NCI-H1105 (cell line): ENCODE data around the gene TAL2.

ENCODE experiments used
- DNase-seq: peaks from one replicate; lab custom pipeline; 2025; lab: John Stamatoyannopoulos, UW

Gene TAL2

DNA sequence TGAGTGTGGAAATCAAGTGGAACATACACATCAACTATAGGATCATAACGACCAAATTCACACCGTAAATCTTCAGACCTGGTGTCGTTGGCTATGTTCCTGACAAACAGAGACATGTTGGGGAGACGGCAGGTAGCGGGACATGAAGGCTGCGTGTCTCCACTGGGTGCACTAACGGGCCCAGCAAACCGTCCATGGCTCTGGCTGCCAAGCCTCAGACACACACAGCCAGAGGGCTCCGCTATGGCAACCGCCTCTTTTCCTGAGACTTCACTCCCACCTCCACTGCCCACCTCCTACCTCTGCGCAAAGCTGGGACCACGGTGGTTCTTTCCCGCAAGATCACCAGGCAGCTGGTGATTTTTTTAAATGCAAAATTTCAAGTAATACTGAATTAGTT, 48.4 kb downstream of the TAL2 start:
- DNase-seq = no peak

DNA sequence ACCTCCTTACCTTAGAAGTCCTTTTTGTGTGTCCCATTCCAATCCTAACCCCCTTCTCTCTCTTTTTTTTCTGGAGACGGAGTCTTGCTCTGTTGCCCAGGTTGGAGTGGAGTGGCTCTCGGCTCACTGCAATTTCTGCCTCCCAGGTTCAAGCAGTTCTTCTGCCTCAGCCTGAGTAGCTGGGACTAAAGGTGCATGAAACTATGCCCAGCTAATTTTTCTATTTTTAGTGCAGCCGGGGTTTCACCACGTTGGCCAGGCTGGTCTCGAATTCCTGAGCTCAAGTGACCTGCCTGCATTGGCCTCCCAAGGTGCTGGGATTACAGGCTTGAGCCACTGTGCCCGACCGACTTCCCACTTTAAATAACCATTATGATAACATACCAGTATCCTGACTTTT, 49.6 kb downstream of the TAL2 start:
- no peak for DNase-seq

DNA sequence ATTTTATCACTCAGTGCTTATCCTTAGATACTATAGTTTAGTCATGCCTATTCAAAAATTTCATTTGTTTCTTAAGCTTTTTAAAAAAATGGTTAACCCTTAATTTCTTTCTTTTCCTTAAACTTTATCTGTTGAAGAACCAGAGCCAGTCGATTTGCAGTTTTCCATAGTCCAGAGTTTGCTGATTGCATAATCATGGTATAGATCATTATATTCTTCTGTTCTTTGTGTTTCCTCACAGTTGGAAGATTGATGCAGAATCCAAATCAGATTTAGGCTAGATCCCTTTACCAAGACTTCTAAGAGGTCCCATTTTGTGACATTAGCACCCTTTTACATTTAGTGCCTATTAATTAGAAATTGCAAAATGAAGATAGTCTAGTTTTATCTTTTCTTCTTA, 50.0 kb downstream of the TAL2 start:
- no peak for DNase-seq
